Right atrium auricular region (tissue), 2 donors: ENCODE measurements around the gene LAMP1. TPM values are rescaled to one million over a fixed set of nuclear protein-coding genes. Genes with fewer than 3 reads are reported as not detected.
"Not testable (repeated sequence)": the region's sequence is repeated elsewhere in the genome, so short reads cannot be mapped to it uniquely, and the experiment has no call there.

Source experiments
- DNase-seq: peaks from one replicate; pipeline ENCODE4 v3.0.0-alpha.2; 2019; ENCODE audit warnings: low spot score
- H3K27ac ChIP-seq, 2 donors: fragments of 200-600 bp; sonication (generic); 1 replicate in 1 of 2; 2 replicates in 1 of 2; pipeline ENCODE4 v1.5.1; 2016 to 2019
- H3K27me3 ChIP-seq, 2 donors: fragments of 200-600 bp; sonication (generic); one replicate each; pipeline versions ENCODE4 v1.5.1 to v1.6.0; 2017 to 2019
- H3K36me3 ChIP-seq: fragments of 200-600 bp; sonication (generic); one replicate; pipeline ENCODE4 v1.5.1; 2016
- H3K4me1 ChIP-seq, 2 donors: fragments of 200-600 bp; sonication (generic); one replicate each; pipeline versions ENCODE4 v1.5.1 to v1.6.0; 2017 to 2019
- H3K4me3 ChIP-seq, 2 donors: fragments of 200-600 bp; sonication (generic); 1 replicate in 1 of 2; 2 replicates in 1 of 2; pipeline ENCODE4 v1.5.1; 2017 to 2019; ENCODE audit warnings: mild to moderate bottlenecking in 1 of 2, moderate library complexity in 1 of 2
- H3K9me3 ChIP-seq, 2 donors: fragments of 200-600 bp; sonication (generic); one replicate each; pipeline ENCODE4 v1.5.1; 2019
- total RNA-seq, 2 donors: library from RNA; depleted of rRNA; stranded (reverse); fragments of >200 nt; gene quantifications; one replicate each; pipeline ENCODE4 v1.1.0, GENCODE V29; 2016
- TF ChIP-seq, protein P1 (sequence below), 2 donors: fragments of 200-600 bp; sonication (generic); IDR thresholded peaks; one replicate each; pipeline ENCODE4 v1.5.1; 2019; ENCODE audit warnings: antibody characterized with exemption in 2 of 2

LAMP1 gene
- total RNA-seq, 2 donors from 2014 or later: 70.0 to 73.7 TPM

DNA sequence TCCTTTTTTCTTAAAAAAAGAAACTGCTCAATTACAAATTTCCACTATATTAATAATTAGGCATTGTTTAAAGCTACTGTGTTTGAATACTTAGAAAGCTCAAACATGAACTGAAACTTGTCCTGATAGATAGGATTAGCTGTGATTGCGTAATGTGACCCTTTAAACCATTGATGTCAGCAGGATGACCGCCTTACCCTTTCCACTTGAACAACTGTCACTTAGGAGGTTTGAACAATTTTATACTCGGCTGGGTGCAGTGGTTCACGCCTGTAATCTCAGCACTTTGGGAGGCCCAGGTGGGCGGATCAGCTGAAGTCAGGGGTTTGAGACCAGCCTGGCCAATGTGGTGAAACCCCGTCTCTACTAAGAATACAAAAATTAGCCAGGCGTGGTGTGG is 2.9 kb downstream of the LAMP1 start:
- H3K4me3 ChIP-seq: no peak overlapping the region
- H3K27me3 ChIP-seq: no peaks in the 10 kb centered on the region
- H3K9me3 ChIP-seq: no peaks in the 10 kb centered on the region
- no peaks in the 10 kb centered on the region for H3K36me3 ChIP-seq
- peaks cover 0 to 33% of the 10 kb centered on the region in 2 donors for H3K4me1 ChIP-seq
- DNase-seq: no peak
- H3K27ac ChIP-seq: no peak overlapping the region
- TF ChIP-seq, protein P1, sequence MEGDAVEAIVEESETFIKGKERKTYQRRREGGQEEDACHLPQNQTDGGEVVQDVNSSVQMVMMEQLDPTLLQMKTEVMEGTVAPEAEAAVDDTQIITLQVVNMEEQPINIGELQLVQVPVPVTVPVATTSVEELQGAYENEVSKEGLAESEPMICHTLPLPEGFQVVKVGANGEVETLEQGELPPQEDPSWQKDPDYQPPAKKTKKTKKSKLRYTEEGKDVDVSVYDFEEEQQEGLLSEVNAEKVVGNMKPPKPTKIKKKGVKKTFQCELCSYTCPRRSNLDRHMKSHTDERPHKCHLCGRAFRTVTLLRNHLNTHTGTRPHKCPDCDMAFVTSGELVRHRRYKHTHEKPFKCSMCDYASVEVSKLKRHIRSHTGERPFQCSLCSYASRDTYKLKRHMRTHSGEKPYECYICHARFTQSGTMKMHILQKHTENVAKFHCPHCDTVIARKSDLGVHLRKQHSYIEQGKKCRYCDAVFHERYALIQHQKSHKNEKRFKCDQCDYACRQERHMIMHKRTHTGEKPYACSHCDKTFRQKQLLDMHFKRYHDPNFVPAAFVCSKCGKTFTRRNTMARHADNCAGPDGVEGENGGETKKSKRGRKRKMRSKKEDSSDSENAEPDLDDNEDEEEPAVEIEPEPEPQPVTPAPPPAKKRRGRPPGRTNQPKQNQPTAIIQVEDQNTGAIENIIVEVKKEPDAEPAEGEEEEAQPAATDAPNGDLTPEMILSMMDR (IDR thresholded peaks at IDR 0.05): no peak

DNA sequence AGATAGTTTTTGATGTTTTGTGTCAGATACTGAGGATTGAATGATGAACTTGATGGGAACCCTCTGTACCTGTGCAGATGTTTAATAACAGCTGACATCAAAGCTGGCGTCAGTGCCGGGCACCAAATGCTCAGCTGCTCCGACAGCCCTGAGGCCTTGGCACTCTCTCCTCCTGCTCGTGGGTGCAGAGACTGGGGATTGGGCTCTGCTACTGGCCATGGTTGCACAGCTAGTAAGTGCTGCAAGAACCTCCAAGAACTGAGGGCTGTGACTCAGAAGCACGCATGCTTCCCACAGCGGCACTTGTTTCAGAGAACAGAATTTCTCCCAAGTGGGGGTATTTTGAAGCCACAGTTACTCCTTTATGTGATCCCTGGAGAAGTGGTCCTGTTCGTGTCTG is 5.9 kb downstream of the LAMP1 start:
- Histone ChIP-seq H3K4me3 (no peak overlapping the region), H3K27ac (no peak overlapping the region), H3K4me1 (peaks cover 0 to 24% of the 10 kb centered on the region in 2 donors), H3K9me3 (no peaks in the 10 kb centered on the region), H3K36me3 (no peaks in the 10 kb centered on the region), H3K27me3 (no peaks in the 10 kb centered on the region)
- TF ChIP-seq, protein P1 (IDR thresholded peaks at IDR 0.05): no peak
- no peak for DNase-seq

DNA sequence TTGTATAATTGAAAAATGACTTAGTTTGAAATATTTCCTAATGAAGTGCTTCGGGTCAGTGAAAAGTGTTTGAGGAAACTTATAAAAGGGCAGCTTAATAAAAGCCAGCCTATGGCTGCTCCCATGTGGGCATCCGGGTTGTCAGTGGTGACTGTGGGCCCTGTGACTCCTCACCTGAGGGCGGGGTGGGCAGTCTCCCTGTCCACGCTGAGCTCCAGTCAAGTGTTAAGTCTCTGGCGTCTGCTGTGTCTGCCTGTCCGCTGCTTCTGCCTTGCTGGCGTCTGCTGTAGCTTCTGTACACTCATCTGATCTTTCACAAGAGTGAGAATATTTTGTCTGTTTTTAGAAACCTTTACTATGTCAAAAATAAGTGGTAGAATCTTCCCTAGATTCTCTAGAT is 7.1 kb downstream of the LAMP1 start:
- DNase-seq: no peak
- no peak overlapping the region for H3K4me3 ChIP-seq
- H3K27me3 ChIP-seq: no peaks in the 10 kb centered on the region
- peaks cover 0 to 12% of the 10 kb centered on the region in 2 donors for H3K4me1 ChIP-seq
- no peak overlapping the region for H3K27ac ChIP-seq
- no peaks in the 10 kb centered on the region for H3K9me3 ChIP-seq
- TF ChIP-seq, protein P1 (IDR thresholded peaks at IDR 0.05): no peak
- H3K36me3 ChIP-seq: no peaks in the 10 kb centered on the region

DNA sequence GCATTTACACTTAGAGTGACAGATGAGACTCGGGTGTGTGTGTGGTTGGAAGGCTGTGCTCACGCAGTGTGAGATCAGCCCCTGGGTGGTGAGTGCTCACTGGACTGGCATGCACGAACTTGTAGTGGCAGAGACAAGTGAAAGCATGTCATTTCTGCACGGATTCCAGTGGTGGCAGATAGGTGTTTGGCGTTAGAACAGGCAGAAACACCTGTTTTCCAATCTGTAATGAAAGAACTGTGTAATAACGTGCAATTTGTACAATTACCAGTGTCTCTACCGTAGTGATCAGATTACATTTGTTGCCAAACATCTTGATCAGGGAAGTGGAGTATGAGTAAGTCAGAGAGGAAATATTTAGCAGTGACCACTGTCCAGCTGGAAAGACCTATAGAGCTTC is 8.2 kb downstream of the LAMP1 start:
- Histone ChIP-seq H3K27ac (no peak overlapping the region), H3K27me3 (no peaks in the 10 kb centered on the region), H3K4me1 (peaks cover 0 to 5% of the 10 kb centered on the region in 2 donors), H3K36me3 (peaks cover 8% of the 10 kb centered on the region), H3K4me3 (no peak overlapping the region), H3K9me3 (no peaks in the 10 kb centered on the region)
- DNase-seq: no peak
- TF ChIP-seq, protein P1 (IDR thresholded peaks at IDR 0.05): no peak

DNA sequence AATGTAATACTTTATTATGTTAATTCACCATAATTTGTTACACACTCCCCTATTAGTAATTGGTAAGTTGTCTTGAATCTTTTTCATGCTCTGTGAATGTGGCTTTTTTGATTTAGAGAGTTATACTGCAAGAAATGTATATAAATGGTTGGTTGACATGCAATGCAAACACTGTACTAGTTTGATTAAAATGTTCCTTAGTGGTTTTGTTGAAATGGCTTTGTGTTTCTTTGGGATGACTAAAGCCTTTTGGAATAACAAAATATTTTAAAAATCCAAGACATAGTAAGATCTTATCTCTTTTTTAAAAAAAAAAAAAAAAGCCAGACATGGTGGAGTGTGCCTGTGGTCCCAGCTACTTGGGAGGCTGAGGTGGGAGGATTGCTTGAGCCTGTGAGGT is 10.5 kb downstream of the LAMP1 start:
- DNase-seq: no peak
- H3K36me3 ChIP-seq: peaks cover 31% of the 10 kb centered on the region
- no peak overlapping the region for H3K4me3 ChIP-seq
- H3K27ac ChIP-seq: no peak overlapping the region
- TF ChIP-seq, protein P1 (IDR thresholded peaks at IDR 0.05): no peak
- H3K9me3 ChIP-seq: no peaks in the 10 kb centered on the region
- H3K27me3 ChIP-seq: no peaks in the 10 kb centered on the region
- H3K4me1 ChIP-seq: peaks cover 0 to 5% of the 10 kb centered on the region in 2 donors

DNA sequence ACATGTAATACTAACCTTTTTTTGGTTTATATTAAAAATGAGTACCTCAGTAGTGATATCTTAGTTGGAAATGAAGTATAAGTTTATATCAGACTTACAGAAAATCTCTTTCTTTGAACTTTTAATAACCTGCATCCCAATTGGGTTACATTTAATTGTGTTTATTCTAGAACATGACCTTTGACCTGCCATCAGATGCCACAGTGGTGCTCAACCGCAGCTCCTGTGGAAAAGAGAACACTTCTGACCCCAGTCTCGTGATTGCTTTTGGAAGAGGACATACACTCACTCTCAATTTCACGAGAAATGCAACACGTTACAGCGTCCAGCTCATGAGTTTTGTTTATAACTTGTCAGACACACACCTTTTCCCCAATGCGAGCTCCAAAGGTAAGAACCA is 12.4 kb downstream of the LAMP1 start:
- Histone ChIP-seq H3K9me3 (no peaks in the 10 kb centered on the region), H3K27me3 (no peaks in the 10 kb centered on the region), H3K27ac (no peak overlapping the region), H3K36me3 (peaks cover 32% of the 10 kb centered on the region), H3K4me3 (no peak overlapping the region), H3K4me1 (peaks cover 0 to 5% of the 10 kb centered on the region in 2 donors)
- TF ChIP-seq, protein P1 (IDR thresholded peaks at IDR 0.05): no peak
- no peak for DNase-seq

DNA sequence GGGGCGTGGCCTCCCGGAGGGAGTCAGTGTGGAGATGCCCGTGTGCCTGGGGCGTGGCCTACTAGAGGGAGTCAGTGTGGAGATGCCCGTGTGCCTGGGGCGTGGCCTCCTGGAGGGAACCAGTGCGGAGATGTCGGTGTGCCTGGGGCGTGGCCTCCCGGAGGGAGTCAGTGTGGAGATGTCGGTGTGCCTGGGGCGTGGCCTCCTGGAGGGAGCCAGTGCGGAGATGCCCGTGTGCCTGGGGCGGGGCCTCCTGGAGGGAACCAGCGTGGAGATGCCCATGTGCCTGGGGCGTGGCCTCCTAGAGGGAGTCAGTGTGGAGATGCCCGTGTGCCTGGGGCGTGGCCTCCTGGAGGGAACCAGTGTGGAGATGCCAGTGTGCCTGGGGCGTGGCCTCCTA is 17.1 kb downstream of the LAMP1 start:
- H3K36me3 ChIP-seq: peaks cover 41% of the 10 kb centered on the region
- H3K9me3 ChIP-seq, H3K4me3 ChIP-seq, H3K27ac ChIP-seq, H3K4me1 ChIP-seq, DNase-seq, H3K27me3 ChIP-seq: not testable (repeated sequence)

DNA sequence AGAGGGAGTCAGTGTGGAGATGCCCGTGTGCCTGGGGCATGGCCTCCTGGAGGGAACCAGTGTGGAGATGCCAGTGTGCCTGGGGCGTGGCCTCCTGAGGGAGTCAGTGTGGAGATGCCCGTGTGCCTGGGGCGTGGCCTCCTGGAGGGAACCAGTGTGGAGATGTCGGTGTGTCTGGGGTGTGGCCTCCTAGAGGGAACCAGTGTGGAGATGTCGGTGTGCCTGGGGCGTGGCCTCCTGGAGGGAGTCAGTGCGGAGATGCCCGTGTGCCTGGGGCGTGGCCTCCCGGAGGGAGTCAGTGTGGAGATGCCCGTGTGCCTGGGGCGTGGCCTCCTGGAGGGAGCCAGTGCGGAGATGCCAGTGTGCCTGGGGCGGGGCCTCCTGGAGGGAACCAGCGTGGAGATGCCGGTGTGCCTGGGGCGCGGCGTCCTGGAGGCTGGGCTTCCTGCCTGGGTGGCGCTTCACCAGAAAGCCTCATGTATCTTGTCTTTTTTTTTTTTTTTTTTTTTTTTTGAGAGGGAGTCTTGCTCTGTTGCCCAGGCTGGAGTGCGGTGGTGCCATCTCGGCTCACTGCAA is 17.9 kb downstream of the LAMP1 start:
- H3K36me3 ChIP-seq: peaks cover 43% of the 10 kb centered on the region
- not testable (repeated sequence) for H3K27ac ChIP-seq, H3K9me3 ChIP-seq, DNase-seq, H3K27me3 ChIP-seq, H3K4me1 ChIP-seq, H3K4me3 ChIP-seq
